Umbilical cord (tissue), 2 donors: ENCODE data around the gene WDR35. TPM values are rescaled to one million over a fixed set of nuclear protein-coding genes. Genes with fewer than 3 reads are reported as not detected.

Experiments
- DNase-seq: peaks from one replicate; pipeline ENCODE4 v3.0.0-alpha.2; 2015; ENCODE audit warnings: low spot score
- total RNA-seq: library from RNA; depleted of rRNA; stranded (reverse); fragments of >200 nt; gene quantifications from one replicate; pipeline ENCODE4 v1.2.3, GENCODE V29; 2014; ENCODE audit warnings: low replicate concordance; ENCODE audit not compliant: insufficient read depth

The WDR35 gene
- total RNA-seq, 1 donor from 2014 or later, result 17.6 TPM

GRCh38 chr2:20011276-20012031 lies 21.5 kb upstream of the WDR35 start:
- DNase-seq, result no peak

- no peak for DNase-seq
Observed at GRCh38 chr2:20008703-20009102, 18.8 kb upstream of the WDR35 start.

DNA sequence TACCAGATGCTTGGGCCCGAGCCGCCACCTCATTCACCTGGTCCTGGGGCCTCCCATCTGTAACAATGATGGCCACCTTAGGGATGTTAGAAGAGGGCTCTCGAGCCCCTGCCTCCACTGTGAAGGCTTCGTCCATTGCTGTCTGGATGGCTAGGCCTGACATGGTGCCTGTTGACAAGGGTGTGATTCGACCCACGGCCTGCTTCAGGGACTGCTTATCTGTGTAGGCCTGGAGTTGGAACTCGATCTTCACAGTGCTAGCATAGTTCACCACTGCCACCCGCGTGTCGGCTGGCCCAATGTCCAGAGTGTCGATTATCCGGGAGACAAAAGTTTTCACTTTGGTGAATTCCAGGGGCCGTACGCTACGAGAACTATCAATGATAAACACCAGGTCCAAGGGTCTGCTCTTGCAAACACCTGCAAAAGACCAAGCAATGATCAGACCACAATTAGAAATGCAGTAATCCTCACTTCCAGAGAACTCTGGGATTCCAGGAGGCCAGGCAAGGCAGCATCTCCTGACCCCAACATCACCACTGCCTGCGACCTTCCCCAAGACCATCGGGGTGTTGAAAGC lies 16.1 kb upstream of the WDR35 start:
- no peak for DNase-seq

GRCh38 chr2:20005067-20005627 lies 15.2 kb upstream of the WDR35 start:
- no peak for DNase-seq

DNA sequence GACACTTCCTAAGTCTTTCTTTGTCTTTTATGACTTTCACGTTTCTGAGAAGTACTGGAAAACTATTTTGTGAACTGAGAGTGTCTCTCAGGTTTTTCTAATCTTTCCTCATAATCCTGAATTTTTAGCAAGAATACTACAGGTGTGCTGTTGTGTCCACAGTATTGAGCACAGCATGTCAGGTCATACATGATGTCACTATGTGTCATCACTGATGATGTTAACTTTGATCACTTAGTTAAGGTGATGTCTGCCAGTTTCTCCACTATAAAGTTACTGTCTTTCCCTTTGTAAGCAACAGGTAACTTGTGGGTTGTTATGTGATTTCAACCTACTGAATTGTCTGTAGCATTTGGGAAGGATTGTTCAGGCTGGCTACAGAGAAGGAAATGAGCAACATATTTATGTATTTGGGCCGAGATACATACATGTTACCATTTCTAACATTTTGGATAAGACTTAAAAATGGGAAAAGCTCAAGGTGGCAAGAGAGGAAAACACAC lies 11.5 kb upstream of the WDR35 start:
- DNase-seq, result no peak

- DNase-seq, result no peak
Observed at GRCh38 chr2:19993731-19994130, 3.8 kb upstream of the WDR35 start.

DNA sequence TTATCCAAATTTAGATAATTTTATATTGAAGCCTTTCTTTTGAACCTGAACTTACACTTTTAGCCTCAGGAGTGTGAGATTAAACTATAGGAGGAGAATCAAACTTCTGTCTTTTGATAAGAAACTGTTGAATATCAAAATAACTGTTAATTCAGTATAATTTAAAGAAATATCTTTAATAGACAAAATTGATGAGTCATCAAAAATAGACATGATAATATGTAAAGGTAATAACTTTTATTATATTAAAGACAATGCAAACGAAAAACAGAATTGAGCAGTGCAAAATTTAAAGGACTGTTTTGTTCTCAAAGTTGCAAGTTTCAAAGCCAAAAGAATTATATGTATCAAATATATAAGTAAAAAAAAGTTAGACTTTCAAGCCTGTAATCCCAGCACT lies 2.0 kb upstream of the WDR35 start:
- DNase-seq, result no peak

DNA sequence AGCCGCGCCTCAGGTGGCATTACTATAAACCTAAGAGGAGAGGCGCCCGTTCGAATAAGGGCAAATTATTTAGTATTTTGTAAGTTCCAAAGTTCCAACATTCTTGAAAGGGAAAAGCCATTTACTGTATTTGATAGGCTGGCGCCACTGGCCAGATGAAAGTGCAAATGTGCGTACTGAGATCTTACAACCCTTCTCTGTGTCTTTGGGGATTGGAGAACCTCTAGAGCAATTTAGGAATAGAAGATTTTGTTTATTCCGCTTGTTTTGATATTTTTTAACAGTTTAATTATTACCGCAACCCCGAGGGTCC lies 467 bp upstream of the WDR35 start:
- no peak for DNase-seq

GRCh38 chr2:19989342-19989666 lies 601 bp downstream of the WDR35 start:
- DNase-seq, result no peak

DNA sequence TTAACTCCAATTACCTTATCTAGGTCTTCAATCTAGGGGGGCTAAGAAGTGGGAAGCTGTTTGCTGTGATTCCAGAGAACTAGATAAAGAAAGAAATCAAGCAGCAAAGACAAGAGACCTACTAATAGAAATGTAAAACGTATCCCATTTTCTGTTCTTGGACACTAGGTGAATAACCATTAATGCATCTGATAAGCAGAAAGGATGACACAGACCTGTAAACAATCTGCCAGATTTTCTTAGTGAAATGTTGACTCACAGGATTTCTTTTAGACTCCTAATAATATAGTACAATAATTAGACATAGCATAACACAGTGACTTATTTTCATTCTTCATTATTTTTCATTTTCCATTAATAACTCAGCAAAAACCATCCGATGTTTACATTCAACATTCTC lies 1.3 kb downstream of the WDR35 start:
- no peak for DNase-seq

DNA sequence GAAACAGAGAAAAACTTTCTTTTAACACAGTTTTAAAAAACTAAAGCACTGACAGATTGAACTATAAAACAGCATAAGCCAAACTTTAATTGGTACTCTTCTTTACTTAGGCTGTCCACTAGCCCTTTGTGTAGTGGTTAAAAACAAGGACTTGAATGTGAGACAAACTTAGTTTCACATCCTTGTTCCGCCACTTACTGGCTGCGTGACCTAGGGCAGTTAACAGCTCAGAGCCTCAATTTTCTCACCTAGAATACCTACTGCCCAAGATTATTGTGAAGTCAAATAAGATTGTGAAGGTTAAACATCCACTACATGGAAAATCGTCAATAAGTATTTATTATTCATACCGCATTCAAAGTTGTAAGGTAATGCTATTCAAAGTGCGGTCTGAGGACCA lies 2.0 kb downstream of the WDR35 start:
- no peak for DNase-seq

DNA sequence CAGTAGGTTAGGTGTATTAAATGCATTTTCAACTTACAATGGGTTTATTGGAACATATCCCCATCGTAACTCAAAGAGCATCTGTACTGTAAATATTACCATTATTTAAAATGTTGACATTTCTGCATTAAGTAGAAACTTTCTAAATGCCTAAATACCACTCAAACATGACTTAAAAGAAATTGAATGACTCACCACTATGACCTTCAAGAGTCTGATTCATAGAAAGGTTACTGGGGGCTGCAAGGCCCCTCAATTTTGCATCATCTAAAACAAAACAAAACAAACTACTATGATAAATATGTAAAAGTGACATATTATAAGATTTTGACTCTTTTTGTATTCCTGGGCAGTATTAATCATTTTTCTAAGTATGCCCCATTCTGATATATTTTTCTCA lies 7.6 kb downstream of the WDR35 start:
- no peak for DNase-seq

DNA sequence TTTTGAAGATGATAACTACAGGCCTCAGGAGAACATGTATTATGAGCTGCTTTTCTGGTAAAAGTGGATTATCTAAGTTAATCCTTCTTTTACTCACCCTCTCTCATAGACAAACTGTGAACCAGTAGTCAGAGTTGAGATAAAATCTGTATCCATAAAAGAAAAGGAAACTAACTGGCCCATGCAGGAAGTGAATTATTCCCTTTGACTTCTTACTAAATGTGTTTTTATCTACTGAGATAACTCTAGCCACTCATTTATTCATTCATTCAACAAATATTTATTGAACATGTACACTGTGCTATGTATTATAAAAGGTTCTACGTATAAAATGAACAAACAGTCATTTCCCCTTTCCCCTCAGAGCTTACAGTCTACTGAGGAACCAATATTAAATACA lies 10.0 kb downstream of the WDR35 start:
- DNase-seq, result no peak

GRCh38 chr2:19973466-19973865 lies 16.4 kb downstream of the WDR35 start:
- DNase-seq, result no peak

GRCh38 chr2:19971691-19972090 lies 18.2 kb downstream of the WDR35 start:
- peak; percentile 8 for DNase-seq

- no peak for DNase-seq
Observed at GRCh38 chr2:19963386-19963785, 26.5 kb downstream of the WDR35 start.

DNA sequence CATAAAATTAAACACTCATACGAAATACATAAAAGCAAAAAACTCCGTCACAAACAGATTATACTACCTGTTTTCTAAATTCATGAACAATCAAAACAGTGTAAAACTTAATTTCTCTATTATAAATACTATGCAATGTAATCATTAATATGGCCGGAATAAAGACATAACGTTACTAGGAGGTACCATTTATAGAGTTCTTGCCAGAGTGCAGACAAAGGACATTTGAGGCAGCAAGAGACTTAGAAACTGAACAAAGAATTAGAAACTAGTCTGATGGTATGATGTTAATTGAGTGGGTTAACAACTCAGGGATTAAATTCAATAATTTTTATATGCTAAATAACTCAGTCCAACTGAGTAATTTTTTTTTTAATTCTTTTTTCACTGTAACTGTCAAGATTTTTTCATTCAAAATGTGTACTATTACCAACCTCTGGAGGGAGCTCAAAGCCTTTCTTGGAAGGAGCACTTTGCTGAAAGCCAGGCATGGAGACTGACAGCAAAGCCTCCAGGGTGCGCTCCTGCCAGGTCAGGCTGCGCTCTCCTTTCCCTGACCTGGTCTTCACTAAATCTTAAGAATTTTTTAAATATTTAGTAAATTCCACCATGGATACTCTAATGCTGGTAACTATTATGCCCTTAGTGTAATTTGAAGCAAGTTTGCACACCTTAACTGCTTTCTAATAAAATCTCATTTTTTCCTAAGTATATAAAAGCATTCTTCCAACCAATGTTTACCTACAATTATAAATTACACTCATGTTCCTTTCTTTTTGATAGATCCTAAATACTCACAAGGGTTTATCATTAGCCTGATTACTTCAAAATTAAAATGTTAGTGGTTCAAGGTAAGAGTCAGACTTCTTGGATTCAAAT lies 34.1 kb downstream of the WDR35 start:
- DNase-seq, result peak; percentile 78

- DNase-seq, result peak; percentile 51
Observed at GRCh38 chr2:19949071-19949470, 40.8 kb downstream of the WDR35 start.

DNA sequence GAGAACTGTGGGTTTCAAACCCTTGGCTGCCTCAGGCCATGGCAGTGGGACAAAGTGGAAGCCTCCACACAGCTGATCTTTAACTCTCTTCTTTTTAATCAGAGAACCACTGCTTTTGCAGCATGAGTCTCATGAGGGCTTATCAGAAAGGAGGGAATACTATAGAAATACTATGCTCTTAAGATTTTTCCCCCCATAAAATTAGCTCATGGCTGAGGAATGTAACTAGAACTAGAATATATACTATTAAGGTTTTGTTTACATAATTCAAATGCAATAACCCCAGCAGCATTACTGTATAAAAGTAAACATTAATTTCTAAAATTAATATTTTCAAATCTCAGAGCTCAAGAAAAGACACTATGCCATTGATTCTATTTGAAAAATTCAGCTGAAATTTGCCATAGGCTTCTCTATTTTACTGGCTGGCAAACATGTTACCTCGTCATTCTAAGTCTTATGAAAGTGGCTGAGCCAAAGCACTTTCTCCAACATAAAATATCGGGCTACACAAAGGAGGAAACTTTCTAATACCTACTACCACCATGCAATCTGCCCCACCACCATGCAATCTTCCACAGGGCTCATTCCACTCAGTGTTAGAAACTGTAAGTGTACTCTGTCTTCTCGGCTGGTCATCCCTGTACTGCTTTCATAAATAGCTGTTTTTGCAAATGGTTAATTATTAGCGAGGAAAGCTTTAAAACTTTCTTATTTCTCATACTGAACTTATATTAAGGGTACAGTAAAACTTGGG lies 42.5 kb downstream of the WDR35 start:
- no peak for DNase-seq

- no peak for DNase-seq
Observed at GRCh38 chr2:19944205-19944845, 45.6 kb downstream of the WDR35 start.

- no peak for DNase-seq
Observed at GRCh38 chr2:19943189-19943588, 46.7 kb downstream of the WDR35 start.
